Esophagus muscularis mucosa (tissue), 4 donors: Measurements from ENCODE around the gene SOX10.

Experiments used
- CTCF ChIP-seq, 3 experiments: fragments of 200-600 bp in 2 of 3; fragments of 450-650 bp in 1 of 3; sonication (generic) in 2 of 3; IDR thresholded peaks; one replicate each; pipeline ENCODE4 v1.5.1; 2017 to 2019; ENCODE audit warnings: antibody characterized with exemption in 3 of 3, mild to moderate bottlenecking in 2 of 3, moderate library complexity in 1 of 3
- EP300 ChIP-seq: sonication (generic); formaldehyde crosslinking; IDR thresholded peaks from one replicate; pipeline ENCODE4 v1.6.1; 2017; ENCODE audit warnings: antibody characterized with exemption
- POLR2A ChIP-seq: fragments of 450-650 bp; IDR thresholded peaks from one replicate; pipeline ENCODE4 v1.6.1; 2017; ENCODE audit warnings: antibody characterized with exemption, moderate library complexity, mild to moderate bottlenecking, low read depth
- POLR2AphosphoS5 ChIP-seq, 2 donors: sonication (generic); formaldehyde crosslinking; IDR thresholded peaks; one replicate each; pipeline ENCODE4 v1.6.1; 2017; ENCODE audit warnings: antibody characterized with exemption in 2 of 2

- TF ChIP-seq POLR2A (no peak), CTCF (IDR thresholded peaks at IDR 0.05) (no peak), EP300 (no peak), POLR2AphosphoS5 (IDR thresholded peaks at IDR 0.05) (no peak)
These were observed 4.6 kb downstream of the SOX10 start for GRCh38 chr22:37979782-37980181.
